Superior temporal gyrus (tissue), 1 donor: Measurements from ENCODE around the gene RARRES2.

Experiments used
- DNase-seq: peaks from one replicate; pipeline ENCODE4 v3.0.0-alpha.2; 2016; ENCODE audit errors: extremely low spot score

Gene RARRES2

GRCh38 chr7:150337659-150338081, 3.8 kb downstream of the RARRES2 start:
- no peak for DNase-seq

DNA sequence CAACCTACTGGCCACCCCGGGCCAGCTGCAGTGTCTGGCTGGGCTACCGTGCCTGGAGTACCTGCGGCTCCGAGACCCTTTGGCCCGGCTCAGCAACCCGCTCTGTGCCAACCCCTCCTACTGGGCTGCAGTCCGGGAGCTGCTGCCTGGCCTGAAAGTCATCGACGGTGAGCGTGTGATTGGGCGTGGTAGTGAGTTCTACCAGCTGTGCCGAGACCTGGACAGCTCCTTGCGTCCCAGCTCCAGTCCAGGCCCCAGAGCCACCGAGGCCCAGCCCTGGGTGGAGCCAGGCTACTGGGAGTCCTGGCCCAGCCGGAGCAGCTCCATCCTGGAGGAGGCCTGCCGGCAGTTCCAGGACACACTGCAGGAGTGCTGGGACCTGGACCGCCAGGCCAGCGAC, 4.2 kb downstream of the RARRES2 start:
- DNase-seq: no peak

DNA sequence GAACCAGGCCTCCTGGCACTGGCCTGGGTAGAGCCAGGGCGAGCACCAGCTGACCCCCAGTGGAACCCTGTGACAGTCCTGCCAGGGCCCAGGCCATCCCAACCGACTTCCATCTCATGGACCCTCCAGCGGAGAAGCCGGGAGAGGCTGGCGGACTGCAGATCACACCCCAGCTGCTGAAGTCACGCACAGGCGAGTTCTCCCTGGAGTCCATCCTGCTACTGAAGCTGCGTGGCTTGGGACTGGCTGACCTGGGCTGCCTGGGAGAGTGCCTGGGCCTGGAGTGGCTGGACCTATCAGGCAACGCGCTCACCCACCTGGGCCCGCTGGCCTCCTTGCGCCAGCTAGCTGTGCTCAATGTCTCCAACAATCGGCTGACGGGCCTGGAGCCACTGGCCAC, 4.7 kb downstream of the RARRES2 start:
- no peak for DNase-seq

GRCh38 chr7:150335774-150336112, 5.7 kb downstream of the RARRES2 start:
- no peak for DNase-seq

DNA sequence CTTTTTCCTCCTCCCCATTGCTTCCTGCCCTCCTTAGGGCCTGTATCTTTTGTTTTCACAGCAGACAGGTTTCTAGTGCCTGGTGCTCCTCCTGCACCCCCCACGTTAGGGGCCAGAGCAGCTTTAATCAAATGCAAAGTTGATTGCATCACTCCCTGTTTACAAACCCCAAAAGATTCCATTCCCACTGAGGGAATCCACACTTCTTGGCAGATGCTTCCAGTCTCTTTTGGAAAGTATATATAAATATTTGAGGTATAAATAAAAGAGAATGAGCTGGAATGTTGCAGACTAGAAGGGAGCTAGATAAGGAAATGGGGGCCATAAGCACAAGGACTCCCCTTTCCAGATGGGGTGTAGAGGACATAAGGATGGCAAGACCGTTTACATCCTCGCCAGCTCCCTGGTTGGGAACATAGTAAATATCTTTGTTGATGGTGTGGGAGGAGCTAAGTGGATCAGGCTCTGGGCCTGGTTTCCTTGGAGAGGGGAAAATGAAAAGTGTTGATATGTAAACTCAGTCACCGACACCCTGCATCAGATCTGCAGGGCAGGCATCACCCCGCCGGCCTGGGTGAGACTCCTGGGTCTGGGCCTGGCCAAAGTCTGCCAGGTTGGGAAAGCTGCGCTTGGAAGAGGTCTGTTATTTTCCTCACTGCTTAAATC, 6.2 kb downstream of the RARRES2 start:
- peak; percentile 12 for DNase-seq

DNA sequence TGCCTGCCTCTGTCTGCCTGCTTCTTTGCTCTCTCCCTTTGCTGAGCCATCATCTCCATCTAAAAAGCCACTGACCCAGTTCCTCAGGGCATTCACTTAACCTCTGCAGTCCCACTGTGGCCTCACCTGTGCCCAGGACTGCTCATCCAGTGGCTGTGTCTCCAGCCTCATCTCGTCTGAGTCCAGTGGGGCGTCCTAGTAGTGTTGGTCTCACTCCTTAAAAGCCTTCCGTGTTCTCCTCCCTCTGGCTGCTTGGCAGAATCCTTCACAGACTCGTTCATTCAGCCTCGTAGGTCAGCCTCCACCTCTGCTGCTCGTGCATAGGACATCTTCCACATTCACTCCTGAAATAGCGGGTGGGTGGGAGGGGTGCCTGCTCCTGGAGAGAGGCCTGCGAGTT, 7.3 kb downstream of the RARRES2 start:
- no peak for DNase-seq

DNA sequence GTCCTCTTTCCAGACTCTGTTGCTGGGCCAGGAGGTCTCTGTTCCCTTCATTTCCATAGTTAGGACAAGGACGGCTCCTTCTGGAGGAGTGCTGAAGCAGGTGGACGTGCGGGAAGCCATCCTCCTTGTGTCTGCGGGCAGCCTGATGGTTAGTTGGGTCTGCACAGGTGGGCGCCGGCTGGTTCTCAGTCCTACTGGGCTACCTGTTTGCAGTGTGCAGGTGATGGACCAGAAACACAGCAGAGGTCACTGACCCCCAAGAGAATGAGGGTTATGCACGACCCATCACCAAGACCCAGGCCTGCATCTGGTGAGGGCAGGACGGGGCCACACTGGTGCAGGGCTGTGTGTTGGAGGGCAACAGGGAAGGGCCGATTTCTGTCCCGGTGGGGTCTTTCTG, 7.8 kb downstream of the RARRES2 start:
- DNase-seq: no peak

DNA sequence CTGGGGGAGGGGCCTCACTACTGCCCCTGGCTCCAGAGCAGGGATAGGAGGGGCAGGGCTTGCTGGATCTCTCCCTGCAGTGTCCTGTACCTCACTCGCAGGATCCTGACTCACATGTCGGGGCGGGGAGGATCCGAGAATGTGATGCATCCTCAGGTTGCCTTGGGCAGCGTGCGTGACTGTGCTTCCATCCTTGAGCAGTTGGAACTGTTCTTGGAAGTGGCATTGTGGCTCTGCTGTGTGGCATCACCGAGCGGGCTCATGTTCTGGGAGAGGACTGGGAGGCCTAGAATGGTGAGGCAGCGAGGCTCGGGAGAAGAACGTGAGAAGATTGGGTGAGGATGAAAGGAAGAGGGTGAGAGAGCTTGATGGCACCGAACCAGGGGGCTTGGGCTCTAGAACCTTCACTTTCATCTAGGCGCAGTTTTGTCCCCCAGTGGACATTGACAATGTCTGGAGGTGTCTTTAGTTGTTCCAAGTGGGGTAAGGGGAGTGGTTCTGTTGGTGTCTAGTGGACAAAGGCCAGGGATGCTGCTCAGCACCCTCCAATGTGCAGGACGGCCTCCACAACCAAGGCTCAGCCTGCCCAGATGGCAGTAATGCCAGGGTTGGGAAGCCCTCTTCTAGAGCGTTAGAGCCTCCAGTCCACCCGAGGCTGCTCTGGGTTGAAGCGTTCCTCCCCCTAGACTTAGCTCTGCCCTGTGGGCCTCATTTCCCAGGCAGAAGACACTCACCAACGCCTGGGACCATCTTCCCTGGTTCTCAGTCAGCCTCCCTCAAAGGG, 8.4 kb downstream of the RARRES2 start:
- no peak for DNase-seq

GRCh38 chr7:150330211-150330885, 11.1 kb downstream of the RARRES2 start:
- DNase-seq: no peak

GRCh38 chr7:150329331-150330120, 11.9 kb downstream of the RARRES2 start:
- peak; percentile 18 for DNase-seq

- no peak for DNase-seq
Measured at GRCh38 chr7:150327308-150327707, 14.1 kb downstream of the RARRES2 start.

DNA sequence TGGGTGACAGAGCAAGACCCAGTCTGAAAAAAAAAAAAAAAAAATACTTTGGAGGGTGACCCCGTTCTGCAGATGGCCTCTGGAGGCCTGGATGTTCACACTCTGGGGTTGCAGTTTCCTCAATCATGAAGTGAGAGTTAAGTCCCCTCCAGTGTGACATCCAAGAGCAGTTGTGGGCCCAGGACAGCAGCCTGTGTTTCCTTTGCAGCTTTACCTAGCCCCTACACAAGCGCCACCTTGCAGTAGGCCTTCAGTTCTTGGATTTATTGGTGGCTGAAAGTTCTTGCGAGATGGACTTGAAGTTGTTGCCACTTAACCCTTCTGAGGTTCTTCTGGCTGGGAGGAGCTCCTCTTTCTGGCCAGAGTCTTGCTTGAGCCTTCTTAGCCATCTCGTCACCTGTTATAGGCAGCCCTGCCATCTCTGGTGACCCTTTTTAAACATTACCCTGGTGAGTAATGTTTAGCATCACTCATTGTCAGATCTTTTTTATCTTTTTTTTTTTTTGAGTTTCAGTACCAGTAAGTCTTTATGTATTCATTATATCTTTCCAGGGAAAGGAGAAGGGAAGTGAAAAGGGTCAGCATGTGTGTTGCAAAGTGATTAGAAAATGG, 14.7 kb downstream of the RARRES2 start:
- no peak for DNase-seq

GRCh38 chr7:150325901-150326300, 15.5 kb downstream of the RARRES2 start:
- no peak for DNase-seq

GRCh38 chr7:150325110-150325611, 16.3 kb downstream of the RARRES2 start:
- DNase-seq: no peak

DNA sequence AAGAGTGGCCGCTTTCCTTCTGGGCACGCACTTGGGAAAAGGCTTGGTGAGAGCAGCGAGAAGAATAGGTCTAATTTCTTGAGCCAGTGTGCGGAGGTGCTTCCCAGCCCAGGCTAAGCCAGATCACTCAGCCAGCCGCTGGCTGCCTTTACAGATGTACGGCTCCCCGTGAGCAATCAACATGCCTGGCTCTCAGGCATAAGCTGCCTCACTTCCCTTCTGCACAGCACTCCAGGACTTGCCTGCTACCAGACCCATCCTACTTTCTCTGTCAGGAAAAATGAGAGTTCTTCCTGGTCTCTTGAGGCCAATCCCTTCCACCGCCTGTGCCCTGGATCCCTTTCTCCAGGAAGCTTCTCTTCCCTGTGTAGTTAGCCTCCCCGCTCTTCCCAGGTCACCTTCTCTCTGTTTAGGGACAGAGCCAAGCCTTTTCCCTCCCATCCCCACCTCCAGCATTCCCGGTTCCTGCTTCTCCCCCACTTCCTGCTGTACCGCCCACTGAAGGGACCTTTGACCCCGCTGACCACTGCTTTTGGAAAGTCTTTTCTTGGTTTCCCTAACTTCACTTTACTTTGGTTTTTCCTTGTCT, 17.0 kb downstream of the RARRES2 start:
- no peak for DNase-seq

DNA sequence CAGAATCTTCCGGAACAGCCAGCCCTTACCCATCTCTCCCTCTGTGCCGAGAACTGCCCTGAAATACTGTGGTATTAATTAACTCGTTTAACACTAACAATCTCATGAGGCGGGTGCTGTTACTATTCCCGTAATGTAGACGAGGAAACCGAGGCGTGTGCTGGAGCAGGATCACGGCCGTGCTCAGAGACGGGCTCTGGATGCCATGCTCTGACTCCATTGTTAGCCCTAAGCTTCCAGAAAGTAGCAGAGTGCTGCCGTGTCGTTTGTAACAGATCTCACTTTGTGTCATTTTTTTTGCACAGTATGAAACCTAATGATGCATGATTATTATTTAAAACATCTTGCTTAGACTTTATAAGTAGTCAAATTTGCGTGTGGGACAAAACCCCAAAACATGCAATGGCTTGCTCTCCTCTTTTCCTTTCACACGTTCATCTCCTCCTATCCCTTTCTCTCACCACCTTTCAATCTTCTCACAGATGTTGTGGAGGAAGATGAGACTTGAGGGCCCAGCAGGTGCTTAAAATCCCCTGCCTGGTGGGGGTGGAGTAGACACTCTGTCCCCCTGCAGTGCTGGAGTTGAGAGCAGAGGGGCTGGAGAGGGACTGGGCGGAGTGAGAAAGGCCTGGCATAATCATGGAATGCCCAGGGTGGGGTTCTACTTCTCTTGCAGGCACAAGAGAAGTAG, 17.6 kb downstream of the RARRES2 start:
- DNase-seq: peak; percentile 32

GRCh38 chr7:150322833-150323681, 18.4 kb downstream of the RARRES2 start, which contains the start of the genes ACTR3C and LRRC61:
TSS of gene ACTR3C (minus strand) at chr7:150323545. CDS start at chr7:150295296, 28,249 bp downstream.
TSS of gene LRRC61 (plus strand) at chr7:150323355. CDS start at chr7:150336862, 13,507 bp downstream.
- no peak for DNase-seq

DNA sequence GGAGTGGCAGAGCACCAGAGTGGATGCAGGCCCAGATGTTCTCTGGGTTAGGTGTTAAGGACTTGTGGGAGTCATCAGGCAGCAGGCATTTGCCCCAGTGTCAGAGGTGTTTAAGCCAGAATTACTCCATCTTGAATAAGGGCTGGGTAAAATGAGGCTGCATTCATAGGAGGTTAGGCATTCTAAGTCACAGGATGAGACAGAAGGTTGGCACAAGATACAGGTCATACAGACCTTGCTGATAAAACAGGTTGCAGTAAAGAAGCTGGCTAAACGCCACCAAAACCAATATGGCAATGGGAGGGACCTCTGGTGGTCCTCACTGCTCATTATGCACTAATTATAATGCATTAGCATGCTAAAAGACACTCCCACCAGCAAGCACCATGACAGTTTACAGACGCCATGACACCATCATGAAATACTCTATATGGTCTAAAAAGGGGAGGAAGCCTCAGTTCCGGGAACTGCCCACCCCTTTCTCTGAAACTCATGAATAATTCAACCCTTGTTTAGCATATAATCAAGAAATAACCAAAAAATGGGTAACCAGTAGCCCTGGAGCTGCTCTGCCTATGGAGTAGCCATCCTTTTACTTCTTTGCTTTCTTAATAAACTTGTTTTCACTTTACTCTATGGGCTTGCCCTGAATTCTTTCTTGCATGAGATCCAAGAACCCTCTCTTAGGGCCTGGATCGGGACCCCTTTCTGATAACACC, 19.2 kb downstream of the RARRES2 start:
- DNase-seq: no peak

DNA sequence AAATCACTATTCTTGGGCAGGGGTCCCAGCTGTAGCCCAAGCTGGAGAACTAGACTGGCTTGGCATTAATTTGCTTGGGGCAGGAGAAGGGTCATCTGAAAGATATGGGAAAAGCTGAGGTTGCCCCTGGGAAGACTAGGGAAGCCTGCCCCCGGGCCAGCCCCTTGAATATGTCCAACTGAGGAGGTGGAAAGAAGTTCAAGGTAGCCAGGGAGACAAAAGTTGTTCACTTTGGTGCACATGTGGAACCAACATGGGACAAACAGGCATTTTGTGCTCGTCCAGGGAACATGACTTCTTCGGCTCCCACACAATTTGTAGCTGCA, 19.7 kb downstream of the RARRES2 start:
- no peak for DNase-seq
